Measurements from ENCODE around the gene LRRC8E. TPM values are rescaled to one million over a fixed set of nuclear protein-coding genes. Genes with fewer than 3 reads are reported as not detected.
A peak's percentile ranks its signal among the peaks of the same experiment; 100 is the strongest.

LRRC8E gene
- total RNA-seq, 1 donor from 2014 or later: not detected

GRCh38 chr19:7867092-7867844, 21.0 kb upstream of the LRRC8E start:
- no peak for DNase-seq (ENCODE audit: low spot score in 2 of 2)
- intact Hi-C loops (cut with DNase I): no loop called here
- H3K9me3 ChIP-seq: no peaks in the 10 kb centered on the region
- H3K36me3 ChIP-seq: peaks cover 0 to 8% of the 10 kb centered on the region in 2 donors
- H3K4me3 ChIP-seq: no peak overlapping the region
- no peak overlapping the region for H3K27ac ChIP-seq
- peaks cover 14 to 15% of the 10 kb centered on the region in 2 donors for H3K4me1 ChIP-seq
- H3K27me3 ChIP-seq: peaks cover 4% of the 10 kb centered on the region
- no peak for TF ChIP-seq CTCF (IDR thresholded peaks at IDR 0.05)

GRCh38 chr19:7868326-7868670, 20.0 kb upstream of the LRRC8E start:
- Histone ChIP-seq H3K27ac (no peak overlapping the region), H3K9me3 (no peaks in the 10 kb centered on the region), H3K36me3 (peaks cover 0 to 5% of the 10 kb centered on the region in 2 donors), H3K4me1 (peaks cover 14 to 15% of the 10 kb centered on the region in 2 donors), H3K4me3 (peak overlapping the region; percentile 46 to 61), H3K27me3 (peaks cover 9% of the 10 kb centered on the region)
- no peak for TF ChIP-seq CTCF (IDR thresholded peaks at IDR 0.05)
- intact Hi-C loops (cut with DNase I): no loop called here
- DNase-seq (ENCODE audit: low spot score in 2 of 2): no peak

GRCh38 chr19:7868671-7869452, 19.4 kb upstream of the LRRC8E start:
- Histone ChIP-seq H3K27ac (no peak overlapping the region), H3K27me3 (peaks cover 12% of the 10 kb centered on the region), H3K36me3 (no peaks in the 10 kb centered on the region), H3K4me3 (peak overlapping the region; percentile 46 to 61), H3K4me1 (peaks cover 15 to 17% of the 10 kb centered on the region in 2 donors), H3K9me3 (no peaks in the 10 kb centered on the region)
- TF ChIP-seq CTCF (IDR thresholded peaks at IDR 0.05): peak in 2 of 3 experiments; percentile 55 to 89
- intact Hi-C loops (cut with DNase I): no loop called here
- DNase-seq (ENCODE audit: low spot score in 2 of 2): peak in 1 of 2 donors; percentile 77

- DNase-seq (ENCODE audit: low spot score in 2 of 2): no peak
- peaks cover 15 to 19% of the 10 kb centered on the region in 2 donors for H3K4me1 ChIP-seq
- peak overlapping the region; percentile 46 to 61 for H3K4me3 ChIP-seq
- no peaks in the 10 kb centered on the region for H3K9me3 ChIP-seq
- TF ChIP-seq CTCF (IDR thresholded peaks at IDR 0.05): no peak
- H3K27ac ChIP-seq: no peak overlapping the region
- H3K36me3 ChIP-seq: no peaks in the 10 kb centered on the region
- intact Hi-C loops (cut with DNase I): no loop called here
- peaks cover 16% of the 10 kb centered on the region for H3K27me3 ChIP-seq
These were observed 18.8 kb upstream of the LRRC8E start for GRCh38 chr19:7869453-7869909.

GRCh38 chr19:7869910-7870511, 18.3 kb upstream of the LRRC8E start:
- H3K9me3 ChIP-seq: no peaks in the 10 kb centered on the region
- H3K36me3 ChIP-seq: no peaks in the 10 kb centered on the region
- no peak overlapping the region for H3K27ac ChIP-seq
- peak overlapping the region; percentile 46 to 61 for H3K4me3 ChIP-seq
- DNase-seq (ENCODE audit: low spot score in 2 of 2): no peak
- H3K4me1 ChIP-seq: peaks cover 15 to 19% of the 10 kb centered on the region in 2 donors
- intact Hi-C loops (cut with DNase I): no loop called here
- H3K27me3 ChIP-seq: peaks cover 20% of the 10 kb centered on the region
- TF ChIP-seq CTCF (IDR thresholded peaks at IDR 0.05): no peak

All from ascending aorta (tissue), 2 donors.